ENCODE data around the gene SLC22A23.

Gene SLC22A23

GRCh38 chr6:3325210-3325609, 131.6 kb downstream of the SLC22A23 start:
- H3K9ac ChIP-seq (ENCODE audit: low read depth, low read length) = no peak overlapping the region
- H3K79me2 ChIP-seq (ENCODE audit: insufficient read depth, low read length) = no peaks in the 10 kb centered on the region
- TF ChIP-seq EZH2 (IDR thresholded peaks at IDR 0.05; ENCODE audit: borderline replicate concordance, low read depth, low read length, severe bottlenecking) (no peak), CTCF (IDR thresholded peaks at IDR 0.05; ENCODE audit: borderline replicate concordance, extremely low read depth, low read length, poor library complexity, severe bottlenecking) (no peak)
- no peaks in the 10 kb centered on the region for H3K9me3 ChIP-seq (ENCODE audit: insufficient read depth, low read length, severe bottlenecking)
- H3K4me2 ChIP-seq (ENCODE audit: insufficient read depth, low read length) = no peak overlapping the region
- no peak overlapping the region for H3K27ac ChIP-seq (ENCODE audit: low read length)
- ATAC-seq (ENCODE audit: insufficient read depth, low read depth) (no peak), DNase-seq (no peak)
- H2AFZ ChIP-seq (ENCODE audit: low read depth, low read length) = no peak overlapping the region
- H3K27me3 ChIP-seq (ENCODE audit: insufficient read depth, low read length, poor library complexity) = peaks cover 30% of the 10 kb centered on the region
- H3K4me1 ChIP-seq (ENCODE audit: insufficient read depth, low read length) = no peaks in the 10 kb centered on the region
- no peaks in the 10 kb centered on the region for H3K36me3 ChIP-seq (ENCODE audit: insufficient read depth, low read length)
- peaks cover 7% of the 10 kb centered on the region; the same call in 1 of the 2 replicates for H4K20me1 ChIP-seq (ENCODE audit: insufficient read depth, low read length)
- no peak overlapping the region for H3K4me3 ChIP-seq (ENCODE audit: low read depth in 1 of 2, low read length in 2 of 2)

GRCh38 chr6:3324262-3324942, 132.4 kb downstream of the SLC22A23 start:
- no peak for ATAC-seq (ENCODE audit: insufficient read depth, low read depth)
- H3K4me1 ChIP-seq (ENCODE audit: insufficient read depth, low read length) = no peaks in the 10 kb centered on the region
- no peak overlapping the region for H3K9ac ChIP-seq (ENCODE audit: low read depth, low read length)
- peaks cover 31% of the 10 kb centered on the region for H3K27me3 ChIP-seq (ENCODE audit: insufficient read depth, low read length, poor library complexity)
- no peak overlapping the region for H2AFZ ChIP-seq (ENCODE audit: low read depth, low read length)
- no peaks in the 10 kb centered on the region for H3K79me2 ChIP-seq (ENCODE audit: insufficient read depth, low read length)
- H3K4me2 ChIP-seq (ENCODE audit: insufficient read depth, low read length) = no peak overlapping the region
- no peaks in the 10 kb centered on the region for H3K36me3 ChIP-seq (ENCODE audit: insufficient read depth, low read length)
- H4K20me1 ChIP-seq (ENCODE audit: insufficient read depth, low read length) = peaks cover 7% of the 10 kb centered on the region; the same call in 1 of the 2 replicates
- no peaks in the 10 kb centered on the region for H3K9me3 ChIP-seq (ENCODE audit: insufficient read depth, low read length, severe bottlenecking)
- no peak overlapping the region for H3K4me3 ChIP-seq (ENCODE audit: low read depth in 1 of 2, low read length in 2 of 2)
- no peak for DNase-seq
- H3K27ac ChIP-seq (ENCODE audit: low read length) = no peak overlapping the region; the same call in 1 of the 2 replicates
- TF ChIP-seq EZH2 (IDR thresholded peaks at IDR 0.05; ENCODE audit: borderline replicate concordance, low read depth, low read length, severe bottlenecking) (no peak), CTCF (IDR thresholded peaks at IDR 0.05; ENCODE audit: borderline replicate concordance, extremely low read depth, low read length, poor library complexity, severe bottlenecking) (no peak)

GRCh38 chr6:3323696-3324261, 133.1 kb downstream of the SLC22A23 start:
- H3K27me3 ChIP-seq (ENCODE audit: insufficient read depth, low read length, poor library complexity) = peaks cover 37% of the 10 kb centered on the region
- TF ChIP-seq EZH2 (IDR thresholded peaks at IDR 0.05; ENCODE audit: borderline replicate concordance, low read depth, low read length, severe bottlenecking) (no peak), CTCF (IDR thresholded peaks at IDR 0.05; ENCODE audit: borderline replicate concordance, extremely low read depth, low read length, poor library complexity, severe bottlenecking) (no peak)
- H3K27ac ChIP-seq (ENCODE audit: low read length) = no peak overlapping the region
- no peak overlapping the region for H3K9ac ChIP-seq (ENCODE audit: low read depth, low read length)
- H3K36me3 ChIP-seq (ENCODE audit: insufficient read depth, low read length) = no peaks in the 10 kb centered on the region
- no peaks in the 10 kb centered on the region for H3K9me3 ChIP-seq (ENCODE audit: insufficient read depth, low read length, severe bottlenecking)
- H2AFZ ChIP-seq (ENCODE audit: low read depth, low read length) = no peak overlapping the region
- no peak overlapping the region for H3K4me3 ChIP-seq (ENCODE audit: low read depth in 1 of 2, low read length in 2 of 2)
- no peaks in the 10 kb centered on the region for H3K4me1 ChIP-seq (ENCODE audit: insufficient read depth, low read length)
- no peak for DNase-seq
- no peaks in the 10 kb centered on the region for H3K79me2 ChIP-seq (ENCODE audit: insufficient read depth, low read length)
- H4K20me1 ChIP-seq (ENCODE audit: insufficient read depth, low read length) = peaks cover 8% of the 10 kb centered on the region; the same call in 1 of the 2 replicates
- no peak overlapping the region for H3K4me2 ChIP-seq (ENCODE audit: insufficient read depth, low read length)
- ATAC-seq (ENCODE audit: insufficient read depth, low read depth) = peak; percentile 27; the same call in 1 of the 3 replicates

Data from DND-41 (cell line).